GM21423 (cell line): ENCODE measurements around the gene SPATA31A5.
"Not testable (repeated sequence)": the region's sequence is repeated elsewhere in the genome, so short reads cannot be mapped to it uniquely, and the experiment has no call there.

ENCODE experiments used
- ATAC-seq: cut with Tn5 transposase; IDR thresholded peaks from one replicate; pipeline ENCODE4 v1.9.1; 2021; ENCODE audit warnings: mild to moderate bottlenecking, moderate library complexity; ENCODE audit not compliant: unreplicated experiment

SPATA31A5 gene

GRCh38 chr9:60914107-60914506, at the start of gene SPATA31A5:
Gene SPATA31A5 (plus strand): TSS chr9:60914407. CDS start chr9:60914436, 29 bp downstream.
- not testable (repeated sequence) for ATAC-seq

GRCh38 chr9:60962990-60963350, 48.8 kb downstream of the SPATA31A5 start:
- not testable (repeated sequence) for ATAC-seq

- not testable (repeated sequence) for ATAC-seq
Measured at GRCh38 chr9:60966382-60966781, 52.2 kb downstream of the SPATA31A5 start.
